Spleen (tissue), 11 donors: Measurements from ENCODE around the gene THSD4. TPM values are rescaled to one million over a fixed set of nuclear protein-coding genes. Genes with fewer than 3 reads are reported as not detected.

Experiments used
- DNase-seq: peaks from one replicate; pipeline ENCODE4 v3.0.0-alpha.2; 2020
- H3K27ac ChIP-seq, 8 donors: fragments of 200-600 bp; sonication (generic) in 7 of 8; 1 replicate in 4 of 8; 2 replicates in 4 of 8; pipeline versions ENCODE4 v1.5.0 to v1.8.0; 2016 to 2021; ENCODE audit warnings: inconsistent platforms in 4 of 8, mild to moderate bottlenecking in 4 of 8, moderate library complexity in 1 of 8
- H3K27me3 ChIP-seq, 7 donors: fragments of 200-600 bp; sonication (generic) in 6 of 7; replicated peaks in 1 of 7; 1 replicate in 4 of 7; 2 replicates in 3 of 7; pipeline versions ENCODE4 v1.5.0 to v1.8.0; 2016 to 2021; ENCODE audit warnings: inconsistent platforms in 3 of 7, mild to moderate bottlenecking in 1 of 7
- H3K36me3 ChIP-seq, 6 donors: fragments of 200-600 bp; sonication (generic) in 5 of 6; 1 replicate in 4 of 6; 2 replicates in 2 of 6; pipeline versions ENCODE4 v1.5.0 to v1.8.0; 2016 to 2021; ENCODE audit warnings: inconsistent platforms in 2 of 6
- H3K4me1 ChIP-seq, 6 donors: fragments of 200-600 bp; sonication (generic) in 5 of 6; 1 replicate in 3 of 6; 2 replicates in 3 of 6; pipeline versions ENCODE4 v1.5.0 to v1.8.0; 2016 to 2021; ENCODE audit warnings: inconsistent platforms in 3 of 6
- H3K4me3 ChIP-seq, 8 donors: fragments of 200-600 bp; sonication (generic) in 7 of 8; 1 replicate in 4 of 8; 2 replicates in 4 of 8; pipeline versions ENCODE4 v1.5.0 to v1.8.0; 2016 to 2021; ENCODE audit warnings: inconsistent platforms in 4 of 8, mild to moderate bottlenecking in 4 of 8, moderate library complexity in 2 of 8
- H3K9me3 ChIP-seq, 8 donors: fragments of 200-600 bp; sonication (generic) in 7 of 8; 1 replicate in 4 of 8; 2 replicates in 4 of 8; pipeline versions ENCODE4 v1.5.0 to v1.8.0; 2016 to 2021; ENCODE audit warnings: inconsistent platforms in 4 of 8
- POLR2A ChIP-seq, 3 donors: fragments of 450-650 bp; IDR thresholded peaks; one replicate each; pipeline ENCODE4 v1.5.1; 2017; ENCODE audit warnings: antibody characterized with exemption in 3 of 3, mild to moderate bottlenecking in 1 of 3
- POLR2AphosphoS5 ChIP-seq, 3 donors: sonication (generic); formaldehyde crosslinking; IDR thresholded peaks; one replicate each; pipeline ENCODE4 v1.5.1; 2017; ENCODE audit warnings: antibody characterized with exemption in 3 of 3
- WGBS, 5 donors: extraction: QIAGEN DNeasy Blood & Tissue Kit in 3 of 5; methylation state at CpG; one replicate each; pipeline versions ENCODE4 v1.1.5 to v1.1.7; 2013 to 2018; 5-methylcytosine and 5-hydroxymethylcytosine counted together
- intact Hi-C: fragments of 100-400 bp; cut with DNase I; formaldehyde crosslinking; loops from one replicate; pipeline ENCODE4 v1.15.0; 2023; ENCODE audit warnings: low total_unique reads
- polyA plus RNA-seq, 3 donors: library from polyadenylated mRNA; stranded (reverse); fragments of 200-250 nt; gene quantifications; one replicate each; pipeline ENCODE4 v1.2.1, GENCODE V29; 2013
- total RNA-seq, 7 donors: library from RNA; depleted of rRNA in 3 of 7; stranded (reverse); fragments of >200 nt in 3 of 7; fragmentation: NEBNext Ultra II Directional in 4 of 7; extraction: Animal tissue kit (Norgen Biotek cat#: 25700) in 4 of 7; gene quantifications; one replicate each; pipeline versions ENCODE4 v1.1.0 to v1.2.1, GENCODE V29; 2016 to 2021
- TF ChIP-seq, protein P1 (sequence below), 11 experiments: fragments of 200-600 bp in 7 of 11; fragments of 450-650 bp in 4 of 11; sonication (generic) in 4 of 11; IDR thresholded peaks in 8 of 11; conservative IDR thresholded peaks in 3 of 11; 1 replicate in 7 of 11; 2 replicates in 4 of 11; pipeline versions ENCODE4 v1.4.0 to v1.8.0; 2016 to 2021; ENCODE audit warnings: antibody characterized with exemption in 11 of 11, inconsistent platforms in 4 of 11, mild to moderate bottlenecking in 1 of 11
- donor health status: healthy with polysubstance abuse.
- donor health status: DM: no; HTN: no; CAD: no; lungs with moderate emphysema.
- donor health status: DM: no; HTN: no; CAD: no.
- donor health status: Bipolar disorder and iron deficiency.
- donor health status: healthy.
- donor health status: DM: no; HTN: no; CAD: no.
- donor health status: DM: yes; HTN: yes; CAD: no.

THSD4 gene
- total and polyA plus RNA-seq, 10 donors: 0.29 to 11.3 (median 3.4) TPM

DNA sequence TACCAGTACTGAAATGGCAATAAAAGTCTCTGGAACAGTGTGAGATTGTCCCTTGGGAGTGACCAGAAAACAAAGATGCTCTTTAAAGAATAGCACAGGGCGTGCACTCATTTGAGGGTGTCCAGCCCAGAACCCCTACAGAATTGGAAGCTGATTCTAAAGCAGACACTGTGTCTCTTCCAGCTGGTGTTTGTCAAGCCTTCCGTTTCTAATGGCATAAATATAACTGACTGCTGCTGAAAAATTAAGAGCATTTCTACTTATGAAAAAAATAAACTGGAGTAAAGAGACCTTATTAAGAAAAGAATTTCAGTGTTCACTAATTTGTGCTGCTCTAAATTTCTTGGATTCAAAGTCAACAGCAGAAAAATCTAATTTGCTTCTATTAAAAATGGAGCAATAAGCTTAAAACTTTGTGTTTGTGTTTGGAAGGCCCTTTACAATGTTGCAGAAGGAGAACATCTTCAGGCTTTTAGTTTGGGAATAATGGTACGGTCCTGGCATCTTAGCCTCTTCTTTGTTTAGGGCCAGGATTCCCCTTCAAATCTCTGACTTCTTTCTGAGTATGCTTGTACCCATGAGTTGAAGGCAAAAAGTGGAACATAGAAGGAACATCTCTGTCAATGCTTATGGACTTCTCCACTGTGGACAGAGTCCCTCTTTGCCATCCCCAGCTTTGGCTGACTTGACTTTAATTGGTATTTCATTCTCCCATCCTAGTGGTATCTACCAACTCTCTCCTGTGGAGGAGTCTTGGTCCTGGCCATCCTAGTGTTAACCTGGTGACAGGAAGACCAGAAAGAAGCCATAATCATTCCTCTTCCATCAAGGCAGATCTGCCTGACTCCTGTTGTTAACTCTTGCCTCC is 65.9 kb downstream of the THSD4 start:
- intact Hi-C loops: no loop called here
- no peak for DNase-seq
- Histone ChIP-seq H3K4me3 (no peak overlapping the region), H3K4me1 (no peaks in the 10 kb centered on the region), H3K27me3 (no peaks in the 10 kb centered on the region), H3K27ac (no peak overlapping the region), H3K9me3 (no peaks in the 10 kb centered on the region), H3K36me3 (no peaks in the 10 kb centered on the region)
- no peak for TF ChIP-seq POLR2AphosphoS5 (IDR thresholded peaks at IDR 0.05)
- TF ChIP-seq, protein P1, sequence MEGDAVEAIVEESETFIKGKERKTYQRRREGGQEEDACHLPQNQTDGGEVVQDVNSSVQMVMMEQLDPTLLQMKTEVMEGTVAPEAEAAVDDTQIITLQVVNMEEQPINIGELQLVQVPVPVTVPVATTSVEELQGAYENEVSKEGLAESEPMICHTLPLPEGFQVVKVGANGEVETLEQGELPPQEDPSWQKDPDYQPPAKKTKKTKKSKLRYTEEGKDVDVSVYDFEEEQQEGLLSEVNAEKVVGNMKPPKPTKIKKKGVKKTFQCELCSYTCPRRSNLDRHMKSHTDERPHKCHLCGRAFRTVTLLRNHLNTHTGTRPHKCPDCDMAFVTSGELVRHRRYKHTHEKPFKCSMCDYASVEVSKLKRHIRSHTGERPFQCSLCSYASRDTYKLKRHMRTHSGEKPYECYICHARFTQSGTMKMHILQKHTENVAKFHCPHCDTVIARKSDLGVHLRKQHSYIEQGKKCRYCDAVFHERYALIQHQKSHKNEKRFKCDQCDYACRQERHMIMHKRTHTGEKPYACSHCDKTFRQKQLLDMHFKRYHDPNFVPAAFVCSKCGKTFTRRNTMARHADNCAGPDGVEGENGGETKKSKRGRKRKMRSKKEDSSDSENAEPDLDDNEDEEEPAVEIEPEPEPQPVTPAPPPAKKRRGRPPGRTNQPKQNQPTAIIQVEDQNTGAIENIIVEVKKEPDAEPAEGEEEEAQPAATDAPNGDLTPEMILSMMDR (IDR thresholded peaks at IDR 0.05 in 8 of 11, conservative IDR thresholded peaks at IDR 0.05 in 3 of 11): no peak
- TF ChIP-seq POLR2A (IDR thresholded peaks at IDR 0.05): no peak
- WGBS, 5 donors: 64 to 77% (median 65%) methylated on average over 3 of the region's 3 CpGs

DNA sequence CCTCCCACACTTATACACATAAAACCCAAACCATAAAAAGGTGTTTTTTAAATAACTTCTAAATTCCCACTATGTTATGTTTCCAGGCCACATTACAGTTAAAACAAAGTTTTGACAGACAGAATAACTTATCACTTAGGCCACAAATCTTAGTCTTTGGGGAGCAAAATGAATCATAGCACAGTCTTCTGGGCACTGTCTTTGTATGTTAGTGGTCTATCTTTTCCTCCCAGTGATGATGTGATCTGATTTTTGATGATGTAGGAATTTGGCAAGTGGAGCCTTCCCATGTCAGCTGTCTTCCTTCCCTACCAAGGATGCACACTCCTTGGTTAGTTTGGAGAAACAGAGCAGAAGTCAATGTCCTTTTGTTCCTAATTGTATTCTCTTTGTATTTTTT is 67.3 kb downstream of the THSD4 start:
- Histone ChIP-seq H3K36me3 (no peaks in the 10 kb centered on the region), H3K27ac (no peak overlapping the region), H3K27me3 (no peaks in the 10 kb centered on the region), H3K9me3 (no peaks in the 10 kb centered on the region), H3K4me3 (no peak overlapping the region), H3K4me1 (no peaks in the 10 kb centered on the region)
- intact Hi-C loops: no loop called here
- TF ChIP-seq POLR2A (IDR thresholded peaks at IDR 0.05) (no peak), POLR2AphosphoS5 (IDR thresholded peaks at IDR 0.05) (no peak)
- TF ChIP-seq, protein P1 (IDR thresholded peaks at IDR 0.05 in 8 of 11, conservative IDR thresholded peaks at IDR 0.05 in 3 of 11): no peak
- DNase-seq: no peak

- H3K4me3 ChIP-seq: no peak overlapping the region
- intact Hi-C loops: no loop called here
- no peaks in the 10 kb centered on the region for H3K27me3 ChIP-seq
- H3K27ac ChIP-seq: no peak overlapping the region
- 82 to 92% (median 90%) methylated on average over 9 of the region's 9 CpGs for WGBS, 5 donors
- TF ChIP-seq POLR2AphosphoS5 (IDR thresholded peaks at IDR 0.05) (no peak), POLR2A (IDR thresholded peaks at IDR 0.05) (no peak)
- TF ChIP-seq, protein P1 (IDR thresholded peaks at IDR 0.05 in 8 of 11, conservative IDR thresholded peaks at IDR 0.05 in 3 of 11): no peak
- no peak for DNase-seq
- no peaks in the 10 kb centered on the region for H3K9me3 ChIP-seq
- H3K36me3 ChIP-seq: no peaks in the 10 kb centered on the region
- no peaks in the 10 kb centered on the region for H3K4me1 ChIP-seq
These were observed 67.8 kb downstream of the THSD4 start for GRCh38 chr15:71183063-71183462.

- WGBS, 5 donors: 71 to 84% (median 77%) methylated on average over 5 of the region's 5 CpGs
- Histone ChIP-seq H3K4me3 (no peak overlapping the region), H3K27me3 (no peaks in the 10 kb centered on the region), H3K36me3 (no peaks in the 10 kb centered on the region), H3K27ac (no peak overlapping the region), H3K9me3 (no peaks in the 10 kb centered on the region), H3K4me1 (no peaks in the 10 kb centered on the region)
- intact Hi-C loops: no loop called here
- no peak for DNase-seq
- no peak for TF ChIP-seq POLR2A (IDR thresholded peaks at IDR 0.05)
- TF ChIP-seq, protein P1 (IDR thresholded peaks at IDR 0.05 in 8 of 11, conservative IDR thresholded peaks at IDR 0.05 in 3 of 11): no peak
- TF ChIP-seq POLR2AphosphoS5 (IDR thresholded peaks at IDR 0.05): no peak
These were observed 70.4 kb downstream of the THSD4 start for GRCh38 chr15:71185706-71186105.
